Testis (tissue), 2 donors: Measurements from ENCODE around the gene NMNAT1.

ENCODE experiments used
- POLR2A ChIP-seq: fragments of 450-650 bp; IDR thresholded peaks from one replicate; pipeline ENCODE4 v1.6.1; 2017; ENCODE audit warnings: antibody characterized with exemption, mild to moderate bottlenecking, moderate library complexity
- TF ChIP-seq, protein P1 (sequence below), 3 experiments: fragments of 450-650 bp in 2 of 3; fragments of 200-600 bp in 1 of 3; sonication (generic) in 1 of 3; IDR thresholded peaks; one replicate each; pipeline ENCODE4 v1.5.1; 2016 to 2019; ENCODE audit warnings: antibody characterized with exemption in 3 of 3, mild to moderate bottlenecking in 2 of 3, moderate library complexity in 1 of 3

DNA sequence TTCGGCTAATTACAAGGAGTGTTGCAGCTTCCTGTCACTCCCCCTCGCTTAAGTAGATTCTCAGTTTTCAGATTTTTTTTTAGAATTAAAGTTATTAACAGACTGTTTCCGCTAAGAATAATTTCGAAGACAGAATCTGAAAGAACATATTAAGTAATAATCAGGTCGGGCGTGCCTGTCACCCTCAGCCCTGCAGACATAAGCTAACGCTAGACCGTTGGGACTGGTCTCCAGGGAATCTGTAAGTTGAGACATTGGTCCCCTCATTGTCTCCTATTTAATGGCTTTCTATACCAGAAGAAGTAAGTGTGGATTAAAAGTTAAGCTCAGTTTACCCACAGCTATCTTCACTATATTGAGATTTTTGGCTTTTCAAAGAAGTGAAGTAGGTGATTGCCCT lies 14.5 kb downstream of the NMNAT1 start:
- TF ChIP-seq, protein P1, sequence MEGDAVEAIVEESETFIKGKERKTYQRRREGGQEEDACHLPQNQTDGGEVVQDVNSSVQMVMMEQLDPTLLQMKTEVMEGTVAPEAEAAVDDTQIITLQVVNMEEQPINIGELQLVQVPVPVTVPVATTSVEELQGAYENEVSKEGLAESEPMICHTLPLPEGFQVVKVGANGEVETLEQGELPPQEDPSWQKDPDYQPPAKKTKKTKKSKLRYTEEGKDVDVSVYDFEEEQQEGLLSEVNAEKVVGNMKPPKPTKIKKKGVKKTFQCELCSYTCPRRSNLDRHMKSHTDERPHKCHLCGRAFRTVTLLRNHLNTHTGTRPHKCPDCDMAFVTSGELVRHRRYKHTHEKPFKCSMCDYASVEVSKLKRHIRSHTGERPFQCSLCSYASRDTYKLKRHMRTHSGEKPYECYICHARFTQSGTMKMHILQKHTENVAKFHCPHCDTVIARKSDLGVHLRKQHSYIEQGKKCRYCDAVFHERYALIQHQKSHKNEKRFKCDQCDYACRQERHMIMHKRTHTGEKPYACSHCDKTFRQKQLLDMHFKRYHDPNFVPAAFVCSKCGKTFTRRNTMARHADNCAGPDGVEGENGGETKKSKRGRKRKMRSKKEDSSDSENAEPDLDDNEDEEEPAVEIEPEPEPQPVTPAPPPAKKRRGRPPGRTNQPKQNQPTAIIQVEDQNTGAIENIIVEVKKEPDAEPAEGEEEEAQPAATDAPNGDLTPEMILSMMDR (IDR thresholded peaks at IDR 0.05), result no peak
- no peak for TF ChIP-seq POLR2A
